GM18505 (cell line): ENCODE measurements around the gene OR2F2.

Source experiments
- ATAC-seq: cut with Tn5 transposase; IDR thresholded peaks from one replicate; pipeline ENCODE4 v1.9.1; 2021; ENCODE audit not compliant: unreplicated experiment
- POLR2A ChIP-seq: IDR thresholded peaks from 4 replicates; pipeline ENCODE4 v1.6.1; 2011; ENCODE audit warnings: borderline replicate concordance; ENCODE audit not compliant: insufficient read depth, insufficient read length; ENCODE audit errors: extremely low read depth

Gene OR2F2

GRCh38 chr7:143938379-143939243 is 3.6 kb downstream of the OR2F2 start:
- TF ChIP-seq POLR2A, result no peak
- ATAC-seq, result no peak

- no peak for ATAC-seq
- TF ChIP-seq POLR2A, result no peak
Measured at GRCh38 chr7:143945423-143945822, 10.4 kb downstream of the OR2F2 start.

- no peak for ATAC-seq
Measured at GRCh38 chr7:143947111-143947510, 12.1 kb downstream of the OR2F2 start.

GRCh38 chr7:143948733-143949132 is 13.7 kb downstream of the OR2F2 start:
- no peak for TF ChIP-seq POLR2A
- no peak for ATAC-seq

More at GRCh38 chr7:143947111-143947510, 12.1 kb downstream of the OR2F2 start:
- no peak for TF ChIP-seq POLR2A

- TF ChIP-seq POLR2A, result no peak
- no peak for ATAC-seq
Measured at GRCh38 chr7:143953421-143953820, 18.4 kb downstream of the OR2F2 start.

GRCh38 chr7:143954135-143954534 is 19.1 kb downstream of the OR2F2 start:
- no peak for TF ChIP-seq POLR2A
- no peak for ATAC-seq

GRCh38 chr7:143954544-143954943 is 19.5 kb downstream of the OR2F2 start, which contains the start of gene OR2F1:
Gene OR2F1, plus strand, starts transcription at chr7:143954844. Its CDS starts 5,127 bp downstream, at chr7:143959971.
- no peak for ATAC-seq
- TF ChIP-seq POLR2A, result no peak

- no peak for ATAC-seq
- no peak for TF ChIP-seq POLR2A
Measured at GRCh38 chr7:143958781-143959180, 23.7 kb downstream of the OR2F2 start.

- no peak for ATAC-seq
Measured at GRCh38 chr7:143960813-143961610, 26.0 kb downstream of the OR2F2 start.

GRCh38 chr7:143965280-143965679 is 30.2 kb downstream of the OR2F2 start:
- no peak for ATAC-seq
- TF ChIP-seq POLR2A, result no peak

More at GRCh38 chr7:143960813-143961610, 26.0 kb downstream of the OR2F2 start:
- no peak for TF ChIP-seq POLR2A

GRCh38 chr7:143967398-143967797 is 32.4 kb downstream of the OR2F2 start:
- TF ChIP-seq POLR2A, result no peak
- ATAC-seq, result no peak

GRCh38 chr7:143973870-143974416 is 38.9 kb downstream of the OR2F2 start:
- ATAC-seq, result no peak
- TF ChIP-seq POLR2A, result no peak

GRCh38 chr7:143974459-143974858 is 39.4 kb downstream of the OR2F2 start:
- no peak for TF ChIP-seq POLR2A
- no peak for ATAC-seq

- TF ChIP-seq POLR2A, result no peak
- no peak for ATAC-seq
Measured at GRCh38 chr7:143975617-143976016, 40.6 kb downstream of the OR2F2 start.

- no peak for ATAC-seq
Measured at GRCh38 chr7:143978585-143978984, 43.6 kb downstream of the OR2F2 start.

More at GRCh38 chr7:143978585-143978984, 43.6 kb downstream of the OR2F2 start:
- no peak for TF ChIP-seq POLR2A
